ENCODE data around the gene KLF9. TPM values are rescaled to one million over a fixed set of nuclear protein-coding genes. Genes with fewer than 3 reads are reported as not detected.

Gene KLF9
- total RNA-seq, 6 experiments from 2014 or later: 7.9 to 15.7 (median 12.4) TPM

GRCh38 chr9:70442328-70442848, 27.9 kb upstream of the KLF9 start:
- no peak overlapping the region for H3K4me3 Mint-ChIP-seq
- H3K4me1 Mint-ChIP-seq (ENCODE audit: low read depth): peaks cover 31% of the 10 kb centered on the region
- no peak overlapping the region for H3K27ac Mint-ChIP-seq
- no peaks in the 10 kb centered on the region for H3K36me3 Mint-ChIP-seq (ENCODE audit: low read depth)
- no peaks in the 10 kb centered on the region for H3K27me3 Mint-ChIP-seq (ENCODE audit: insufficient read depth)
- no peak for TF ChIP-seq CTCF (IDR thresholded peaks at IDR 0.05)
- no peak for DNase-seq
- no peaks in the 10 kb centered on the region for H3K9me3 Mint-ChIP-seq

GRCh38 chr9:70441622-70442021, 27.2 kb upstream of the KLF9 start:
- no peak for DNase-seq
- H3K4me1 Mint-ChIP-seq (ENCODE audit: low read depth): peaks cover 37% of the 10 kb centered on the region
- no peaks in the 10 kb centered on the region for H3K36me3 Mint-ChIP-seq (ENCODE audit: low read depth)
- H3K27ac Mint-ChIP-seq: no peak overlapping the region
- no peak overlapping the region for H3K4me3 Mint-ChIP-seq
- no peaks in the 10 kb centered on the region for H3K27me3 Mint-ChIP-seq (ENCODE audit: insufficient read depth)
- H3K9me3 Mint-ChIP-seq: no peaks in the 10 kb centered on the region
- no peak for TF ChIP-seq CTCF (IDR thresholded peaks at IDR 0.05)

GRCh38 chr9:70439991-70440706, 25.7 kb upstream of the KLF9 start:
- no peaks in the 10 kb centered on the region for H3K36me3 Mint-ChIP-seq (ENCODE audit: low read depth)
- DNase-seq: no peak
- H3K9me3 Mint-ChIP-seq: no peaks in the 10 kb centered on the region
- no peak overlapping the region for H3K27ac Mint-ChIP-seq
- TF ChIP-seq CTCF (IDR thresholded peaks at IDR 0.05): no peak
- no peak overlapping the region for H3K4me3 Mint-ChIP-seq
- peaks cover 51% of the 10 kb centered on the region for H3K4me1 Mint-ChIP-seq (ENCODE audit: low read depth)
- no peaks in the 10 kb centered on the region for H3K27me3 Mint-ChIP-seq (ENCODE audit: insufficient read depth)

GRCh38 chr9:70438341-70438928, 24.0 kb upstream of the KLF9 start:
- Mint-ChIP-seq H3K4me3 (no peak overlapping the region; the same call in 1 of the 2 replicates), H3K36me3 (ENCODE audit: low read depth) (no peaks in the 10 kb centered on the region), H3K4me1 (ENCODE audit: low read depth) (peaks cover 51% of the 10 kb centered on the region), H3K9me3 (no peaks in the 10 kb centered on the region), H3K27ac (peak overlapping the region; percentile 70), H3K27me3 (ENCODE audit: insufficient read depth) (no peaks in the 10 kb centered on the region)
- peak; percentile 27 for DNase-seq
- TF ChIP-seq CTCF (IDR thresholded peaks at IDR 0.05): no peak

- peak; percentile 71 for DNase-seq
- H3K4me3 Mint-ChIP-seq: peak overlapping the region; percentile 16; the same call in 1 of the 2 replicates
- H3K4me1 Mint-ChIP-seq (ENCODE audit: low read depth): peaks cover 50% of the 10 kb centered on the region
Measured at GRCh38 chr9:70435948-70436347, 21.5 kb upstream of the KLF9 start.

More at GRCh38 chr9:70435948-70436347, 21.5 kb upstream of the KLF9 start:
- H3K9me3 Mint-ChIP-seq: no peaks in the 10 kb centered on the region
- H3K27ac Mint-ChIP-seq: peak overlapping the region; percentile 23
- no peaks in the 10 kb centered on the region for H3K27me3 Mint-ChIP-seq (ENCODE audit: insufficient read depth)
- H3K36me3 Mint-ChIP-seq (ENCODE audit: low read depth): no peaks in the 10 kb centered on the region
- TF ChIP-seq CTCF (IDR thresholded peaks at IDR 0.05): no peak

All from HFFc6 (cell line).